GM12873 (cell line): ENCODE measurements around the gene OBSL1.

Source experiments
- TF ChIP-seq, protein P1 (sequence below): IDR thresholded peaks from 2 replicates; pipeline ENCODE4 v1.5.1; 2012; ENCODE audit warnings: low read depth, mild to moderate bottlenecking, moderate library complexity, low read length, control low read depth; ENCODE audit not compliant: insufficient read depth; ENCODE audit errors: missing control alignments

Gene OBSL1

GRCh38 chr2:219551441-219552381 lies 19.6 kb downstream of the OBSL1 start:
- TF ChIP-seq, protein P1, sequence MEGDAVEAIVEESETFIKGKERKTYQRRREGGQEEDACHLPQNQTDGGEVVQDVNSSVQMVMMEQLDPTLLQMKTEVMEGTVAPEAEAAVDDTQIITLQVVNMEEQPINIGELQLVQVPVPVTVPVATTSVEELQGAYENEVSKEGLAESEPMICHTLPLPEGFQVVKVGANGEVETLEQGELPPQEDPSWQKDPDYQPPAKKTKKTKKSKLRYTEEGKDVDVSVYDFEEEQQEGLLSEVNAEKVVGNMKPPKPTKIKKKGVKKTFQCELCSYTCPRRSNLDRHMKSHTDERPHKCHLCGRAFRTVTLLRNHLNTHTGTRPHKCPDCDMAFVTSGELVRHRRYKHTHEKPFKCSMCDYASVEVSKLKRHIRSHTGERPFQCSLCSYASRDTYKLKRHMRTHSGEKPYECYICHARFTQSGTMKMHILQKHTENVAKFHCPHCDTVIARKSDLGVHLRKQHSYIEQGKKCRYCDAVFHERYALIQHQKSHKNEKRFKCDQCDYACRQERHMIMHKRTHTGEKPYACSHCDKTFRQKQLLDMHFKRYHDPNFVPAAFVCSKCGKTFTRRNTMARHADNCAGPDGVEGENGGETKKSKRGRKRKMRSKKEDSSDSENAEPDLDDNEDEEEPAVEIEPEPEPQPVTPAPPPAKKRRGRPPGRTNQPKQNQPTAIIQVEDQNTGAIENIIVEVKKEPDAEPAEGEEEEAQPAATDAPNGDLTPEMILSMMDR = no peak

DNA sequence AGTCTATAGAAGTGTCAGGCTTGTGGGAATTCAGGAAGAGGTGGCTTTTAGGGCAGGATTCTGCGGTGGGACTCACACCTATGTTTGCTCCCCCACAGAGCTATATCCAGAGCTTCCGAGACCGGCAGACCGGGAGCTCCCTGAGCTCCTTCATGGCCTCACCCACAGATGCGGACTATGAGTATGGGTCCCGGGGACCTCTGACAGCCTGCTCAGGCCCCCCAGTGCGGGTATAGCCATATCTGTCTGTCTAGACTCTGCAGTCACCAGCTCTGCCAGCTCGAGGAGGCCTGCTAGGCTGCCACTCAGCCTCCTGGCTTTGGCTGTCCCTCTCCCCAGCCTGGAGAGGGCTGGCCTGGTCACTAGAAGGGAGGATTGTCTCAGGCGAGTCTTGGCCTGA lies 21.7 kb downstream of the OBSL1 start:
- TF ChIP-seq, protein P1 = no peak

- TF ChIP-seq, protein P1 = no peak
Observed at GRCh38 chr2:219548990-219549389, 22.3 kb downstream of the OBSL1 start.

DNA sequence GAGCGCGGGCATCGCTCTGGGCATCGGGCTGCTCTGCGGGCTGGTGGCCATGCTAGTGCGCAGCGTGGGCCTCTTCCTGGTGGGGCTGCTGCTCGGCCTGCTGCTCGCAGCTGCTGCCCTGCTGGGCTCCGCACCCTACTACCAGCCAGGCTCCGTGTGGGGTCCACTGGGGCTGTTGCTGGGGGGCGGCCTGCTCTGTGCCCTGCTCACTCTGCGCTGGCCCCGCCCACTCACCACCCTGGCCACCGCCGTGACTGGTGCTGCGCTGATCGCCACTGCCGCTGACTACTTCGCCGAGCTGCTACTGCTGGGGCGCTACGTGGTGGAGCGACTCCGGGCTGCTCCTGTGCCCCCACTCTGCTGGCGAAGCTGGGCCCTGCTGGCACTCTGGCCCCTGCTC lies 23.7 kb downstream of the OBSL1 start:
- TF ChIP-seq, protein P1 = no peak

GRCh38 chr2:219545943-219546352 lies 25.4 kb downstream of the OBSL1 start:
- TF ChIP-seq, protein P1 = no peak

GRCh38 chr2:219545295-219545942 lies 25.9 kb downstream of the OBSL1 start:
- TF ChIP-seq, protein P1 = no peak

GRCh38 chr2:219544567-219544966 lies 26.8 kb downstream of the OBSL1 start:
- TF ChIP-seq, protein P1 = no peak
